GM18868 (cell line): Measurements from ENCODE around the gene FNDC3B.

Experiments
- ATAC-seq: cut with Tn5 transposase; IDR thresholded peaks from one replicate; pipeline ENCODE4 v1.9.1; 2021; ENCODE audit warnings: mild to moderate bottlenecking, moderate library complexity; ENCODE audit not compliant: unreplicated experiment

Gene FNDC3B

DNA sequence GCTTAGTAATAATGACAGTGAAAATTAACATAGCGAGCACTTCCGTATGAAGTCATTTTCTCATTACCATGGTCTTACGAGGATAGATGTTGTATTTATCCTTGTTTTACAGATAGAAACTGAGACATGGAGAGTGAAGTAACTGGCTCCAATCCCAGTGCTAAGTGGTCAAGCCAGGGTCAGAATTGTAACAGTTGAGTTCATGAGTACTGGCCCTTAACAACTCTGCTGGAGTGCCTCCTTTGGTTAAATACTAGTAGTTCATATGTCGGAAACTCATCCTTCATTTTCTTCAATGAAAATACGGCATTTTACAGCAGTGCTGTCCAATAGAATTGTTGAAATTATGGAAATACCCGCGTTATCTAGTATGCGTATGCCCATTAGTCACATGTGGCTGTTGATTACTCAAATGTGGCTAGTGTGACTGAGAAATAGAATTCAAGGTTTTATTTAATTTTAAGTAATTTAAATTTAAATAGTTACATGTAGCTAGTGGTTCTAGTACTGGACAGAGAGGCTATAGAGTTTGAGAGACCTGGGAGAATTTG is 32.5 kb downstream of the FNDC3B start:
- ATAC-seq: no peak

DNA sequence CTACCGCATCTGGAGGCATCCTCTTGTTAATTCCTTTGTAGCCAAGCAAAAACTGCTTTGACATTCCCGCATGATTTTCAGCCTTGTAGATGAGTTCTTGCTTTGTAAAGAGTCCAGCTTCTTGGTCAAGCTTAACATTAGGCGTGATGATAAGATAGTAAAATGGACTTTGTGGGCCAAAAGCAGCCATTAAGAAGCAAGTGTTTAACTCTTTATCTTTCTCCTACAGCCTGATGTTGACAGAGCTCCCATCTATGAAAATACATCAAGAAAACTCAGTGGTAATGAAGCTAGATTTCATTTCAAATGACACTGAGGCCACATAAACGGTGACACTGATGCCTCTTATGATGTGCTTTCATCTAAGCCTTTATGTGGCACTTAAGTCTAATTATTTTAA is 33.2 kb downstream of the FNDC3B start:
- ATAC-seq: no peak

DNA sequence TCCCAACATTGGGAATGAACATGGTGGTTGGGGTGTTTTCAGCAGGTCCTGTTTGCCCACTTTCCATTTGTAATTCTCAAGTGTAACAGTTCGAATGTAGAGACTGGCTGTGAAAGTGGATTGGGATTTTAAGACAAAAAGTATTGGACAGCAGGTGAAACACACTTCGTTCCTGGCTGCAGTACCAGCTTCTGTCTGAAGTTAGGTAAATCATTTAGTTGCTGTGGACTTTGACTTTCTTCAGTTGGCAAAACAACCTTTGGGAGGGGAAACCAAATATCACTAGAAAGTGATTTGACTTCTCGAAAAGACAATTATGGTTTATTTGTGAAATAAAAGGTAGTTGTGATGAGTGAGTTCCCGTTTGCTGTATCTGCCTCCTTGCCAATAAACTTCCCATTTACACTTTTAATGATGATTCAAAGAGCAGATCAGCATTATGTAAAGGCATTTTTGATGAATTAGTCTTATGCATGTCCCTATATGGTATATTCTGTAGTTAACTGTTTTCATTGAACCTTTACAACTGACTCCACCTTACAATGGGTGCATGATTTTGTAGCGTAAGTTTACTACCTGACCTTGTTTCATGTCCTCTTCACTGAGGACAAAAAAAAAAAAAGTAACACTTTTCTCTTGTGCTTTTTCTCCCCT is 34.0 kb downstream of the FNDC3B start:
- ATAC-seq: no peak

DNA sequence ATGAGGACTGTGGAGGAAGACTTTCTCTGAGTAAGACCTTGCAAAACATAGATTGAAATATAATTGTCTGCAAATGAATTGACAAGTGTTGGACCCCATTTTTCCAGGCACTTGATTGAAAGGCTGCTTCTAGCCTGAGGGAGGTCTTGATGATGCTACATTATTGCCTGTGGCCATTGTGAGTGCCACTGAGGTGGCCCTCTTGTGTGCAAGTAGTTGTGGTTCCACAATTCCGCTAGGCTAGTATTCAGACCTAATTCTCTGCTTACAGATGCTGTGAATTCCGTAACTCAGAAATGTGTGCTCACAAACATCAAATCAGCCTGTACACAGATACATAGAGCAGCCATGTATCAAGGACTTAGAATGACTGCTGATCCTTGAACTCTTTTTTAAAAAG is 34.7 kb downstream of the FNDC3B start:
- ATAC-seq: no peak

DNA sequence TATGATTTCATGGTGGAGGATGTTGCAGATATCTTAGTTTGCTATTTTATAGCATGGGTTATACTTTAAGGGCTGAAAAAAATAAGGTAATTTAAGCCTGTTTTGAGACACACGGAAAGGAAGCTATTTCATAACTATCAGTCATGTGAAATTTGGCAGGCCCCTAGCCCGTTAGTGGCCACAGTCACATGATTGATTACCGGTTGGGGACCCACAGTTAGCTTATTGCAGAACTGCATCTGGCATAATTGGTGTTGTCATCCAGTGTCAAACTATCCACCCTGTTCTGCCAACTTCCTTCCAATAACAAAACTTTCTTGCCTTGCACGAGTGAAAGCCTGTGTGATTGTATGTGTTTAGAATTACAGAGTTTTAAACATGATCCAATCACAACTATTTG is 35.2 kb downstream of the FNDC3B start:
- peak; percentile 58 for ATAC-seq

DNA sequence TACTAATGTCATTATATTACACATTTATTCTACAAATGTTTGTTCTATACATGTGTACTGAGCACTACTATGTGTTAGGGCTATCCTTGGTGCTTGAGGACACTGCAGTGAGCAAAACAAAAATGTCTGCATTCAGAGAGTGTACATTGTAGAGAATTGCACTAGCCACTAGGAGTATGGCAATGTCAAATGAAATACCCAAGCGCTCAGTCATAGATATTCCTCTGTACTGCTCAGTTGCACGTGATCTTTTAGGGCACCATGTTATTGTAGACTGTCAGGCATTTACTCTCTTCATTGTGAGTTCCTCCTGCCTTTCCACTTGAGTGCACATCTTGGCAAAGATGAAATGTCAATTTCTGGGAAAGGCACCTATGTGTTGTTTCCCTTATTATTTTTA is 36.8 kb downstream of the FNDC3B start:
- no peak for ATAC-seq

DNA sequence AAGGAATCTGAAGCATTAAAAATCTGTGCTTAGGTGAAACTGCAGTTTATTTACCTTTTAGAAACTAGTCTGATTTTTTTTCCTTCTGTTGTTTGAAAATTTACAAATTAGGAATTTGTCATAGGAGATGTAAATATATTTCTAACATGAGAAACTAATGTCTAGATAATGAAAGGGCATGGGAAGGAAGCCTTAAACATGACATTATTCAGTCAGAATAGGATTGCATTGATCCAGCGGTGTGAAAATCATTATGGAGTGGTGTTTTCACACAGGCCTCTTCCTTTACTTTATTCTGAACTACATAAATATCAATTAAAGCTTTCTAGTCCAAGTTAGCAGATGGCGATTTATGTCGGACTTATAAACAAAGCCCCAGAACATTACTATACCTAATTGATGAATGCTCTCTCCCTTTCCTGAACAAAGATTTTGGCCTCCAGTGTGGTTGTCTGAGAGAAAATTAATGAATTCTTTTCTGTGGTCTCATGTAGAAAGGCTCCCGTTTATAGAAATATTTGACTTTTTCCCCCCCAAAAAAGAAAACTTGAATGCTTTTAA is 37.9 kb downstream of the FNDC3B start:
- ATAC-seq: no peak

DNA sequence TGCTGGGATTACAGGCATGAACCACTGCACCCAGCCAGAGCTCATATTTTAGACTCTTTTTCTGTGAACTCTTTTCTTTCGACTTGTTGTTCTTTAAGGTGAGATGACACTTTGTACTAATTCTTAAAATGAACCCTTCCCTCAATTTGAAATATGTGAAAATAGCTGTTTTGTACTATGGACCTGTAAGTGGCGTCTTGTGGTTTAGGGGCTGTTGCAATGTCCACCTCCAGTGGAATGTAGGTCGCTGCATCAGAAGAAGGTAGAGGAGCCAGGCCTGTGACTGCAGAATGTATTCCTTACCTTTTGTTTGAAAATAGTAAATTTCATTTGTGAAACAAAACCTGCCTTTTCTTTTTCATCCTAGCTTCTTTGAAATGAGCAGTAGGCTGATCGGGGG is 38.9 kb downstream of the FNDC3B start:
- ATAC-seq: no peak

DNA sequence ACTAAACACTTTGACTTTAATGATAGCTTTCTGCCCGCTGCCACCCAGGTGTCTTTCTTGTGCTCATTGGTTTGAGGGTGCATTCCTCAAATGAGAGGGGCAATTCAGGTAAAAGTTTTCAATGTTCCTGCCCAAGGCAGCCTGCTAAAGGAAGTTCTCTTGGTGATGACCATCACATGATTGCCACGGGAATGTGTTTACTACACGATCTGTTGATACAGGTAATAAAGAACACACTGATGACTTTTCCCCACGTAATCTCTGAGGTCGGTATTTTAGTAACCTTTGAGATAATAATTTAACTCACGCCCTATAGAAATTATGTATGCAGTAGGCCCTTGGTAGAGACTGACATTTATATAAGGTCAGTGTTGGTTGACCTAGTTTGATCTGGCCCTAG is 39.3 kb downstream of the FNDC3B start:
- no peak for ATAC-seq

DNA sequence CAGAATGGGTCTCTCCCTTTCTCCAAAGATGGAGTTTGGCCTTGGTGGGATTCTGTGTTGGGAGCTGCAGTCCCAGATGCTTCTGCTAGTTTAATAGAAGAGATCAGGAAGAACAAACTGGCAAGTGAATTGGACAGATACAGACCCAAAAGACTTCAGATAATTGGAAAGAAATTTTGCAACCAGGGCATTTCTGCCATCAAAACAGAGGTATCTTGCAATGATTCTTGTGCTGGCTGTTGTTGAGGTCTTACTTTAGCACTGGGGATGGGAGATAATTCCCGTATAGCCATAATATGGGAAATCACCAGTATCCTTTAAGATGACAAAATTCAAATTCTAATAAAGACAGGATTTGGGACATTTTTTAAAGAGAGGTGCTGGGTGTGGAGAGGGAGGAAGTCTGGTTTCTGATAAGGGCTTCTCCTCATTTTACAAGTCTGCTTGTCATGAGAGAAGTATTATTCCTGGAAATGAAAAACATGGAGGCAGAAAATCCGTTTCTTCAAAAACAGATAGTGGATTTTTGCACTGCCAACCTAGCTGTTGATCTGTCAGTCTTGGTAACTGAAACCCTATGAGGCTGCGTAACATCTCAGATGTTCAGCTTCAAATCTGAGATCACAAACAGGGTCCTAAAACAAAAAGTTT is 40.1 kb downstream of the FNDC3B start:
- no peak for ATAC-seq

DNA sequence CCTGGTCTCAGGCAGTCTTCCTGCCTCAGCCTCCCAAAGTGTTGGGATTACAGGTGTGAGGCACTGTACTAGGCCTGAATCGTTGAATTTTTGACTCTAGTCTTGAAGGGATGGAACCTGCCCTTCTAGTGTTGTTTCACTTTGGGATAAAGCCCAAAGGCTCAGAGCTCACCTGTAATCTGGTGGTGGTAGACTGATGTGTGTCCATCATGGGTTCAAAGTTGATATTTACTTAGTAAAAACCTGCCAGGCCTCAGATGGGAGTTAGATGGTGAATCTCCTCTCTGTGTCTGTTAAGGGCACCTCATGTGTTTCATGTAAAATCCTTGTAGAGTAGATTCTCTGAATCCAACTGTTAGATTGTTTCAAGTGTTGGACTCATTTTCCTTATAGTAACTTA is 41.1 kb downstream of the FNDC3B start:
- ATAC-seq: no peak

DNA sequence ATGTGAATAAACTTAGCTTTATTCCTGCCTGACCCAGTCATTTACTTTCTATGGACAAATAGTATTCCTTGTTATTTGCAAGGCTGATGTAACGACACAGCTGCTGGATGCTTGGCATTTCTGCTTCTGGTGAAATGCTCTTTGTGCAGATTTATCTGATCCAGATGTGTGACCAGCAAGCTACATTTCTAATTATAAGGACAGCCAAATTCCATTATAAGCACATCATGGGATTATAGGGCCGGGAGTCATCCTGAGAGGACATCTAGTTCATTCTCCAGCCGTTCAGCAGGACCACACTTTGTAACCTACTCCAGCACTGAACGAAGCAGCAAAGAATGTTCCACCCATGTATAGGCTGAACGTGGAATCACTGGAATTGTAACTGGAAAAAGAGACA is 42.9 kb downstream of the FNDC3B start:
- ATAC-seq: no peak

DNA sequence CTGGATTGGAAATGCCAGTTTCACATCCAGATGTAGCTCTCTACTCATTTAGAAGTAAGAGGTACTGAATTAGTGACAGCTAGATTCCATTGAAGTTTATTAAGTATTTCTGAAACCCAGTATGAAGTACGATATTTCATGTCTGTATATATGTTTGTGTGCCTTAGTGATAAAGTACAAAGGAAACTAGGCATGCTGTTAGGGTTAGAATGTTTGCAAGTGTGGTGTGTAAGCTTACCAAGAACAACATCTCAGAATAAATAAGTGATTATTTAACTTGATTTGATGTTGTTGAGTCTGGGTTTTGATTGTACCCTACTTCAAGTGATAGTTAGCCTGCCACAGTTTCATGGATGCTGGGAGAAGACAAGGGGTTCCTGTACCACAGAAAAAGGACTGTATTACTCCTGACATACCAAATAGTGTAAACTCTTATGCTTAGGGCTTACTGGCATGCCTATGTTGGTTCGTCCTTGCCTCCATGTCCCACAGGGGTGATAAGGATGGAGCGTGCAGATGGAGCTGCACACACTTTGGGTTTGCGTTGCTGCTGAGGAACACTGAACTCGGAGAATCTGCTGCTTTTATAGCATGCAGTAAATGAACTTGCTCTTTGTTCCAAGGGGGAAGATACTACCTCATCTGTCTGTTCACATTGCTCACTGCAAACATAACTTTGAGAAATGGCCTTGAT is 43.6 kb downstream of the FNDC3B start:
- ATAC-seq: no peak

DNA sequence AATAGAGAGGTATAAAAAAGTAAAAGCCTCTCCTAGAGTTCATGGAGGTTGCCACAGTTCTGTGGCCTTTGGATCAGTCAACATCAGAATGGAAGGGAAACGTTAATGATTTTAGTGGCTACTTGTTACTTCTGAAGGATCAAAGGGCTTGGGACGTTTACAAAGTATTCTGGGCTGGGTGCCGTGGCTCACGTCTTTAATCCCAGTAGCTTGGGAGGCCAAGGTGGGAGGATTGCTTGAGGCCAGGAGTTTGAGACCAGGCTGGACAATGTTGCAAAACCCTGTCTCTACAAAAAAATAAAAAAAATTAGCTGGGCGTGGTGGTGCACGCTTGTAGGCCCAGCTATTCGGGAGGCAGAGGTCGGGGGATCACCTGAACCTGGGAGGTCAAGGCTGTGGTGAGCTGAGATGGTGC is 44.6 kb downstream of the FNDC3B start:
- ATAC-seq: no peak

DNA sequence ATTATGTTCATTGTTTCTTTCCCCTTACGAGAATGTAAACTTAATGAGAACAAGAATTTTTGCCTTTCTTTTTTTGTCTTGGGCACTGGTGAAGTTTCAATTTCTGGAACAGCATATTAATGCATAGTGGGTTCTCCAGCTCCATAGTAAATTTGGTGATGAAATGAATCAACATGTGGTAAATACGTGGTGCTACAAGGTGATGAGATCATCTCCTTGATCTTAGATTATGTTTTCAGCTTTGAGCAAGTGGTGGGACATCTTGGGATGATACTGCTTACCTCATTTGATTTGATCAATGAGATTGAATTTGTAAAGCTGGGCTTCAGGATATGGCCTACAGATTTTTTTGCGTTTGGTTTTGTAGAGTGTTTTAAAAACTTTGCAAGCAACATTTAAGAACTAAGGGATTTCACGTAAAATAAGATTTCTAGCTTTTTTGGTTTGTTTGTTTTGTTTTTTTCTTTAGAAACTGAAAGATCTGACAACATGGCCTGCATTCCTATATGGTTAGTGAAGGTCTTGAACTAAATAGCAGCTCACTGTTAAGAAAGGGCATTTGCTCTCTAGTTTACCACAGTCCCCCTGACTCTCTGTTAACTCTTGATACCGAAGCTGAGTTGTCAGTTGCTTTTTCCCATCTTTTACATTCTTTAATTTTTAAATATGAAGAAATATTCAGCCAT is 45.6 kb downstream of the FNDC3B start:
- ATAC-seq: no peak

DNA sequence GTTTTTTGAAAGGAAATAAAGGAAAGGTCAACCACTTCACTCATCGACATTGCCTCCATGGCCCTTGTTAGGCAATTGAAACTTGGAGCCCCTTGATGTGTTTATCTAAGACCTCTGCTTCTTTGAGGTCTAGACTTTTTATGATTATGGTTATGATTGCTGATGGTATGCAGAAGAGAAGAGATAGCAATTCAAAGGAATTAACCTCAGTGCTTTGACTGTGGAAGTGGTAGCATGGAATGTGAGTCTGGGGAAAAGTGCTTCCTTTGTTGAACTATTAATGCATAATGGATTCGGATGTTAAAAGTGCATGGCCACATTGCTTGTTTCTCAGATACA is 46.1 kb downstream of the FNDC3B start:
- no peak for ATAC-seq

DNA sequence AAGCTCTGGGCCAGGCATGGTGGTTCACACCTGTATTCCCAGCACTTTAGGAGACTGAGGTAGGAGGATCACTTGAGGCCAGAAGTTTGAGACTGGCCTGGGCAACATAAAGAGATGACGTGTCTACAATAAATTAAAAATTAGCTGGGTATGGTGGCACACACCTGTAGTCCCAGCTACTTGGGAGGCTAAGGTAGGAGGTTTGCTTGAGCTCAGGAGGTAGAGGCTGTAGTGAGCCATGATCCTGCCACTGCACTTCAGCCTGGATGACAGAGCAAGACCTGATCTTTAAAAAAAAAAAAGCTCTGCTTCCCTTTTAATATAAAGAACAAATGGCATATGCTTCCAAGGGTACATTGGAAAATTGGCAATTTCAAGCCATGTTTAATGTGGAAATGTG is 46.7 kb downstream of the FNDC3B start:
- ATAC-seq: no peak

DNA sequence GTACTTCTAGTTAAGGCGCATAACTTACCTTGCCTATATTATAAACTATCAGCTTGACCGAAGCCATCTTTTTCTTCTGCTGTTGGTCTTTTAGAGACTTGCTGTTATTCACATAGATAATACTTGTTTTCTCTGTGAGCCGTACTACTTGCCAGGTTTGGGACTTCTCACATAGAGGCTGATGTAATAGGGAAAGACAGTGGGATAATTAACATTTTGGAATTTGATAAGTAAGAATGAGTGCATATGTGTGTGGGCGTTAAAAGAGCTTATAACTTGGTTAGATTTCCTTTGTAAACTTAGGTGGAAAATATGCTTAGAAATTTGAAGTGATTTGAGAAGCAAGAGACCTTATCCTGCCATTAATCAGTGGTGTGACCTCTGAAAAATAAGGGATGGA is 47.8 kb downstream of the FNDC3B start:
- ATAC-seq: no peak

DNA sequence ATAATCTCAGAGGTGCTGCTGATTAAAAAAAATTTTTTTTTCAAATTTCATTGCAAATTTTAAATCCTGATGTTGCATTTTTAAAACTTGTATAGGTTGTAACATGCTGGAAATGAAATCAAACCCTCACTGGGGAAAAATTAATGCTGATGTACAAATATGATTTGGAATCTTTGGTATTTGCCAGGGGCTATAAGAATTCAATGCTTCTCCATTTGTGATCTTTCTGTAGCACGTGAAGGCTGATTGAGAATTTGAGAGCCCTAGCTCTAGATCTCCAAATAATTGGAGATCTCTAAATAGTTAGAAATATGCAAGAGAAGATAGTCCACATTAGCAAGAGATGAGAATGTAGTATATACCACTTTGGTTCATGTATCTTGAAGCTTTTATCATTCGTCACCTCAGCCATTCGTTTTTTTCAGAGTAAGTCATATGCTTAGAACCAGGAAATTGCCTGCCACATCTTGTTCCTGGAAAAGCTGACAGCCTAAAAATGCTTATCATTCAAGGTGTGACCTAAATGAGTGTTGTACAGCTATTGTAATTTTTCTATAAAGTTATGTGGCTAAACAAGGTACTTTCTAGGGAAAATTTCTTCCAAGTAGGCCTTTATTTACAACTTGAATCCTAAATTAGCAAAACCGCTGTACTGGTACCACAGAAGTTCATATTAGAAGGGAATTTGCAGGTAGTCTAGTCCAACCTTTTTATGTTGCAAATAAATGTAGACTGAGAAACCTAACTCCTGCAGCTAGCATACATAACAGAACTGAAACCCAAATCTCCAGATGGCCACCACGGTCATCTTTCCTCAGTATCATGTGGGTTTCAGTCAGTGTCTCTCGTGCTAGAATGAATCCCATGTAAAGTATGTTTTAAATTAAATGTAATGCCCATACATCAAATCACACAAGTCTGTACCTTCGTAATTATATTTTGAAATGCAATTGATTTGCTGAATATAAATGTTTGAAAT is 48.5 kb downstream of the FNDC3B start:
- peak; percentile 84 for ATAC-seq

DNA sequence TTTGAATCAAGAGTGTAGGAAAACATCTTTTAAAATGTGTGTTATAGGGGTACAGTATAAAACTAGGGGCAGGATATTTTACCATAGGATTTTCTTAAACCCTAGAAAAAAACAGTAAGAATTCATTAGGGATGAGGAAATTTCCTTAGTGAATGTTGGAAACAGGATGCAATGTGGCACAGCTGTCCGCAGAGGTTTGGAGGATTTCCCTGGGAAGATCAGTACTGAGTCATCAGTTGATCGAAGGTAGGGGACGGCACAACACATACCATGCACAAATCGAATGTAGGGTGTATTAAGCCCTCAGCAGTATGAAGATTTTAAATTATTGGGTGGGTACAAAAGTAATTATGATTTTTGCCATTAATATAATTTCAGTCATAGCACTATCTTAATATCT is 49.9 kb downstream of the FNDC3B start:
- ATAC-seq: no peak
